Body of pancreas (tissue), 4 donors: ENCODE results near the gene DPPA5.

Experiments used
- CTCF ChIP-seq, 7 experiments: fragments of 450-650 bp in 4 of 7; fragments of 200-600 bp in 3 of 7; sonication (generic) in 3 of 7; IDR thresholded peaks; one replicate each; pipeline ENCODE4 v1.5.1; 2016 to 2019; ENCODE audit warnings: antibody characterized with exemption in 7 of 7
- POLR2A ChIP-seq, 3 donors: fragments of 450-650 bp; IDR thresholded peaks; one replicate each; pipeline ENCODE4 v1.6.1; 2016; ENCODE audit warnings: antibody characterized with exemption in 3 of 3, mild to moderate bottlenecking in 2 of 3

GRCh38 chr6:73371984-73372383, 17.9 kb upstream of the DPPA5 start:
- TF ChIP-seq CTCF (IDR thresholded peaks at IDR 0.05) = no peak
- TF ChIP-seq POLR2A (IDR thresholded peaks at IDR 0.05) = no peak
